T-helper 1 cell treated with Interleukin-12 subunit alpha and Interleukin-12 subunit beta and Interleukin-4 antibody, amounts not matched to agents 30 ng/mL and 1 ng/mL, for 36 hours (primary cell): ENCODE measurements around the gene ITCH. TPM values are rescaled to one million over a fixed set of nuclear protein-coding genes. Genes with fewer than 3 reads are reported as not detected.
"Not testable (repeated sequence)": the region's sequence is repeated elsewhere in the genome, so short reads cannot be mapped to it uniquely, and the experiment has no call there.

Experiments used
- intact Hi-C: fragments of 100-400 bp; cut with micrococcal nuclease; formaldehyde crosslinking; loops from one replicate; pipeline ENCODE4 v1.15.1; 2024
- total RNA-seq: library from RNA; stranded (reverse); gene quantifications from 2 replicates; pipeline ENCODE4 v1.2.3, GENCODE V29; 2022

The ITCH gene
- total RNA-seq: 64.7 and 70.6 TPM in 2 replicates

DNA sequence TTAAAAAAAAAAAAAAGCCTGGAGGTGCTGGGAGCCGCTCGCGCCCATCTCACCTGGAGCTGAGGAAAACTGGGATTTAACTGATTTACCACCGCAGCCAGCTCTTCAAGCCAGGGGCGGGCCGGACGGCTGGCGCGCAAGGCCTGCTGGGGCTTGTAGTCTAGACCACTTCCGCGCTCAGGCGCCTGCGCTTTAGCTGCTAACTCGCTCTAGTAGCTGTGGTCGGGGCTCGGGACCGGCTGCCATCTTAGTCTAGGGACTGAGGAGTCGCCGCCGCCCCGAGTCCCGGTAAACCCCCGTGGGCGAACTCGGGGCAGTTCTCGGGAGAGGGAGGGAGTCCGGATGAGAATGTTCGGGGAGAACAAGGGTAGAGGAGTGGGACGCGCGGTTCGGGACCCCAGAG is at the start of gene ITCH:
Gene ITCH, plus strand, starts transcription at position 212 of the 403 bp plus-strand sequence. CDS start 30,539 bp downstream, outside the sequence.
- intact Hi-C loops: loop anchor here (1.0 to 10.0 kb wide), 16 partner anchors 42 to 962 kb away; partner anchors contain the start of genes ACSS2, AHCY, CDK5RAP1 and CHMP4B

DNA sequence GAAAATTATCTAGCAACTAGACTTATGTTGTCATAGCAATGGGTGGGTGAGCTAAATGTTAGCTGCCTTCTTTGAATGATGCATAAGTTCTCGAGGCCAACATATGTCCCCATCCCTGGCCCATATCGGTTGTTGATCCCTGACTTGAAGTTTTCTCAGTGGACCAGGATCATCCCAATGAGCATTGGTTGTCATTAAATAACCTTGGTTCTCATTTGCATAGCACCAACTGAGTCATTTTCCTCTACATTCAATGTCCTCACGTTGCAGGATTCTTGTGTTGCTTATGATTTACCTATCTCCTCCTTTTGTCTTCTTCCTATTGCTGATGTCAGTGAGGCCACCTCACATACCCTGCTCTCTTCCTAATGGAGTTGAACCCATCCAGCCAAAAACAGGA is 47.8 kb upstream of the ITCH start:
- intact Hi-C loops: no loop called here

DNA sequence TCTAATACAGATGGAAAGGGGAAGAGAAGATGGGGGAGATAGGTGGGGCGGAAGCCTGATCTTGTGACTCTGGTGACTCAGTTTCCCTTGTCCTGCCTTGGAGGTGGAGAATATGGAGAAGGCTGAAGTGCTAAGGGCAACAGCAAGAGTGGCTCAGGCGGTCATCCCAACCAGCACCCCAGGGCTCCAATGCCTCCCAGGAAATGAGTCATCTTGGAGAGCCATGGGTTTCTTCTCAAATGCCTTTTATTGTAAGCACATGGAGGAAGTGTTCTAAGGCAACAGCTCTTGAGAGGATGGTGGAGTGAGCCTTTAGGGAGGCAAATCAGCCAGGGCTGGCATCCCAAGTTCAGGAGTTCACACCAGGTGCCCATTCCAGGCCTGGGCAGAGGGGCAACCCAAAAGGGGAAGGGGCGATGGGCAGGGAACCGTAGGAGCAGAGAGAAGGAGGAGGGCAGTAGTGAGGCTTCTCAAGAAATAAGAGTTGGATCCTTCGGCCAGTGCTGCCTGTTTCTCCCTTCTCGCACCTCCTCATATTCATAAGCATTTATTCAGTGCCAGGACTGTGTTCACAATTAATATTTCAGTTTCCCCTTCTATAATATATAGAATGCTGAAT is 46.8 kb upstream of the ITCH start:
- intact Hi-C loops: no loop called here

DNA sequence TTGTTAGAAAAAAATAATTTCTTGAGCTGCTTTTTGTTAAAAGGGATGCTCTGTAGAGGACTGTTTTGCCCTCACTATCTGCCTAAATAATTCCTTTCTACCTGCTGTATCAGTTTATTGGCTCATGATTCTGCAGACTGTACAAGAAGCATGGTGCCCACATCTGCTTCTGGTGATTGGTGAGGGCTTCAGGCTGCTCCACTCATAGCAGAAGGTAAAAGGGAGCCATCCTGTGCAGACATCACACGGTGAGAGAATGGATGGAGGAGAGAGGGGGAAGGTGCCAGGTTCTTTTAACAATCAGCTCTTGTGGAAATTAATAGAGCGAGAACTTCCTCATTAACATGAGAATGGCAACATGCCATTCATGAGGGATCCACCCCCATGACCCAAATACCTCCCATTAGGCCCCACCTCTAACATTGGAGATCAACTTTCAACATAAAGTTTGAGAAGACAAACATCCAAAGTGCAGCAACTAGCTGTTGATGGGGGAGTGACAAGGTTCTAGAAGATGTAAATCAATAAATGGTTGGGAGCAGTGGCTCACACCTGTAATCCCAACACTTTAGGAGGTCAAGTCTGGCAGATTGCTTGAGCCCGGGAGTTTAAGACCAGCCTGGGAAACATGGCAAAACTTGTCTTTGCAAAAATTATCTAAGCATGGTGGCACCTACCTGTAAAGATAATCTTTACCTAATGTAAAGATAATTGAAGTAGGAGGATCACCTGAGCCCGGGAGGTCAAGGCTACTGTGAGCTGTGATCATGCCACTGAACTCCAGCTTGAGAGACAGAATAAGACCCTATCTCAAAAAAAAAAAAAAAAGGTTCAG is 44.2 kb upstream of the ITCH start:
- intact Hi-C loops: no loop called here

DNA sequence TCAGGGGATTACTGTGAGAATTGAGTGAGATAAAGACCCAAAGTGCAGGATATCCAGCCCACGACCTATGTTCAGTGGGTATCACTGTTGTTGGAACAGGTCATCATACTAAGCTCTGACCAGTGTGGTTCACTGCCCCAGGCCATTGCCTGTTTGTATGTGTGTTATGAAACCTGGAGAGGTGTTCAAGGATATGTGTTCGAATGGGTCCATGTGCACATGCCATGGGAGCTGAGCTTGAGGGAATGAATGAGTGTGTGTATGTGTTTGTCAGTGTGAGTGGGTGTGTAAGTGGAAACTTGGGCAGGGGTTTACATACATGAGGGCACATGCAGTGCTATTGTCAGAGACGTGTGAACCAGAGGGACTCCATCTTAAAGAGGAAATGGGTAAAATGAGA is 42.2 kb upstream of the ITCH start:
- intact Hi-C loops: no loop called here

DNA sequence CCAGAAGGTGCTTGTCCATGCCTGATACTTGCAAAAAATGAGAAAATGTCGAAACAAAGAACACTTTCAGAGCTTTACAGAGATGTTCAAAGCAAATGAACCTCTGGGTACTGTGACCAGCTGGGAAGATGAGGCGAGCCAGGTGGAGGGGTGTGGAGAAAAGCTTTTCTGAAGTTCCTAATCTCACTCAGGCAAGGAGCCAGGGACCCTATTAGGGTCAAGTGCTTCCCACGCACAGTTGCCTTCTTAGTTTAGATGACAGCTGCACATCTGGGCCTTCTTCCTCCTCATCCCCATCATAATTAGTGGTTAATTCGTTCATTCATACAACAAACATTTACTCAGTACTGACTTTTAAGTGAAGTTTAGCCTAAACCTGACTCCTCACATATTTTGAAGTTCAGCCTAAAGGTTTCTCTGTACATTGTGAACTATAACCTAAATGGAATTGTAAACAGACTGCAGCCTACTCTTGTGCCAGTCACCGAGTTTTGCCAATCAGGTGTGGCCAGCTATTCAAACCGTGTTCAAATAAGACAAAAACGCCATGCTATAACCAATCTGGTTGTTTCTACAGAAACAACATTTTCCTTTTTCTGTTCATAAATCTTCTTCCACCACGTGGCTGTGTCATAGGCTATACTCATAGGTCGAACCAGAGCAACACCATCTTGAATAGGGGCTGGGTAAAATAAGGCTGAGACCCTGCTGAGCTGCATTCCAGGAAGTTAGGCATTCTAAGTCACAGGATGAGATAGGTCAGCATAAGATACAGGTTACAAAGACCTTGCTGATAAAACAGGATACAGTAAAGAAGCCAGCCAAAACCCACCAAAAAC is 40.6 kb upstream of the ITCH start:
- intact Hi-C loops: no loop called here

DNA sequence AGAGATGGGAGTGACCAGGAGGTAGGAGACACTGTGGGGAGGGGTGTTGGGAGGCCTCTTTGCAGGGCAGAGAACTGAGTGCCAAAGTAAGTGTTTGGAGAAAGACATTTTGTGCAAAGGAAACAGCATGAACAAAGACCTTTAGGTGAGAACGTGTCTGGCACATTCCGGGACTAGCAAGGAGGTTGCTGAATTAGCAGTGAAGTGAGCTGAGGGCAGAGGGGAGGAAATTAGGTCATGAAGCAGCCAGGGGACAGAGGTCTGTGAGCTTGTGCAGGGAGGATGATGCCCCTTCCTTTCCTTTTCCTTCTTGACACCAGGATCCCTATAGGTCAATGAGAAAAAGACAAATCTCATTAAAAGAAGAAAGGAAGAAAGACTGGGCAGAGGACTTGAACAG is 38.5 kb upstream of the ITCH start:
- intact Hi-C loops: no loop called here

DNA sequence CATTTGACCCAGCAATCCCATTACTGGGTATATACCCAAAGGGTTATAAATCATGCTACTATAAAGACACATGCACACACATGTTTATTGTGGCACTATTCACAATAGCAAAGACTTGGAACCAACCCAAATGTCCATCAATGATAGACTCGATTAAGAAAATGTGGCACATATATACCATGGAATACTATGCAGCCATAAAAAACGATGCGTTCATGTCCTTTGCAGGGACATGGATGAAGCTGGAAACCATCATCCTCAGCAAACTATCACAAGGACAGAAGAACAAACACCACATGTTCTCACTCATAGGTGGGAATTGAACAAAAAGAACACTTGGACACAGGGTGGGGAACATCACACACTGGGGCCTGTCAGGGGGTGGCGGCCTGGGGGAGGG is 34.9 kb upstream of the ITCH start:
- intact Hi-C loops: not testable (repeated sequence)

DNA sequence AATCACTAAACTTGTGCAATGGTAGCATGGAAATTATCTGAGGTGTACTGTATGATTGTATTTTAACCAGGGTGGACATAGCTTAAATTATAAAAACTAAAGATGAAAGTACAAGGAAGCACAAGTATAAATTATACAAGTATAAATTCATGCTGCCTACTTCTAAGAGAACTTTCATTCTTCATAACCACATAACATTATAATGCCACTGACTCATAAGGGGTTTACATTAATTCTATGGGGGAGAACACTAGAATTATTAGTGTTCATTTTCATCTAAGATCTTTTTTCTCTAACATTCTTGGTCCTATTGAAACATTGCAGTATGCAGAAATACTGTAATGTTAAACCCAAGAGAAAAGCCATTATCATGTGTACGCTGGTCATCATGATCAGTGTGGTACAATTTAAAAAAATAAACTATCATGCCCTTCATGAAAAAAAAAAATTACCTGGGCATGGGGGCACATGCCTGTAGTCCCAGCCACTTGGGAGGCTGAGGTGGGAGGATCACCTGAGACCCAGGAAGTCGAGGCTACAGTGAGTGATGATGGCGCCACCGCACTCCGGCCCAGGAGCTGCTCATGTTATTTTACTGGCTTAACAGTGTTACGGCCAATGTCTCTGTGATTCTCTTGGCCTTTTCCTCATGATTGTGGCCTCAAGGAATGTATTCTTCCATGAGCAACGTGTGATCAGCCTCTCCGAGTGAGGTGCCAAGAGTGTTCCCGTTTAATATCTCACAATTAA is 34.0 kb upstream of the ITCH start:
- intact Hi-C loops: no loop called here

DNA sequence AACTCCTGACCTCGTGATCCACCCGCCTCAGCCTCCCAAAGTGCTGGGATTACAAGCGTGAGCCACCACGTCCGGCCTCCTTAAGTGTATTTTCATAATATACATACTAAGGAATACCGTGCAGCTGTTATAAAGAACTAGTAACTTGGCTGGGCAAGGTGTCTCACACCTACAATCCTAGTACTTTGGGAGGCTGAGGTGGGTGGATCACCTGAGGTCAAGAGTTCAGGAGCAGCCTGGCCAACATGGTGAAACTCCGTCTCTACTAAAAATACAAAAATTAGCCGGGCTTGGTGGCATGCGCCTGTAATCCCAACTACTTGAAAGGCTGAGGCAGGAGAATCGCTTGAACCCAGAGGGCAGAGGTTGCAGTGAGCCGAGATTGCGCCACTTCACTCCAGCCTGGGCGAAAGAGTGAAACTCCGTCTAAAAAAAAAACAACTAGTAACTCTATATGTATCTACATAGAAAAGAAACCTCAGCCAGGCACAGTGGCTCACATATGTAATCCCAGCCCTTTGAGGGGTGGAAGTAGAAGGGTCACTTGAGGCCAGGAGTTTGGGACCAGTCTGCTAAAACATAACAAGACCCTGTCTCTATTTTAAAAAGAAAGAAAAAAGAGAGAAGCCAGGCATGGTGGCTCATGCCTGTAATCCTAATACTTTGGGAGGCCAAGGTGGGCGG is 32.1 kb upstream of the ITCH start:
- intact Hi-C loops: not testable (repeated sequence)

DNA sequence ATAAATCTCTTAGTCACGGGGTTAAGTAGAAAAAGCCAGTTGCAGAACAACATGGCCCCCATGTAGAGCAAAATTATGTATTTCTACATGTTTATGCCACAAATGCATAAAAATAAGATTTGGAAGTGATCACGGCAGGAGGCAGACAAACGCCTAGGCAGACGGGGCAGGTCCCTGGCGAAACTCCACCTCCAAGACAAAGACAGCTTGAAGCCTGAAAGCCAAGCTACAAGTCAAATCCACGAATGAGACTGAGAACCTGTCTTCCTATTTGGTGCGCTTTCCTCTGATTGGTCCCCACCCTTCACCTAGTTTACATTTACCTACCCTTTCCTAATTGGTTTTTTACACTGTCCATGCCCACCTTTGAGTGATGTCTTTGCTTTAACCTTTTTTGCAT is 31.2 kb upstream of the ITCH start:
- intact Hi-C loops: no loop called here

DNA sequence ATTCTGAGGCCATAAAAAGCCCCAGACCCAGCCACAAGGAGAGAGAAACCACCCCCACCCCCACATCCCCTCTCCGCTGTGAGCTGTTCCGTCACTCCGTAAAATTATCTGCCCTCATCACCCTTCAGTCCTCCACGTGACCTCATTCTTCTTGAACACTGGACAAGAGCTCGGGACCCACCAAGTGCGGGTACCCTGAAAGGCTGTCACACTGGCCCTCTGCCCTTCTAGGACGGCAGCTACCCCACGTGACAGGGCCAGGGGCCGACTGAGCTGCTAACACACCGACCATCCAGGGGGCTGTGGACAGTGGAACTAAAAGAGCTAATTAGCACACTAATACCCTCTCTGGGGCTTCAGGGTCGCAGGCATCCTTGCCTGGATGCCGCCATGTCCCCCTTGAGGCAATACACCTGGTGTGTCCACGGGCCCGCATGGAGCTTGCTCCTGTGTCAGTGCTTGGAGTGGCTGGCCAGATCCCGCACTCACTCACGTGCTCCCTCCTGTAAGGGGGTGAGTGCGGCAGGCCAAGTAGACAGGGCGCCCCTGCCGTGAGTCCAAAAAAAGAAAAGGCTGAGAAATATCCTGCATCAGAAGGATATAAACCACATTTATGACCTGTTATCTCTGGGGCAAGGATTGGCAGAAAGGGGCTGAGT is 30.7 kb upstream of the ITCH start:
- intact Hi-C loops: no loop called here

DNA sequence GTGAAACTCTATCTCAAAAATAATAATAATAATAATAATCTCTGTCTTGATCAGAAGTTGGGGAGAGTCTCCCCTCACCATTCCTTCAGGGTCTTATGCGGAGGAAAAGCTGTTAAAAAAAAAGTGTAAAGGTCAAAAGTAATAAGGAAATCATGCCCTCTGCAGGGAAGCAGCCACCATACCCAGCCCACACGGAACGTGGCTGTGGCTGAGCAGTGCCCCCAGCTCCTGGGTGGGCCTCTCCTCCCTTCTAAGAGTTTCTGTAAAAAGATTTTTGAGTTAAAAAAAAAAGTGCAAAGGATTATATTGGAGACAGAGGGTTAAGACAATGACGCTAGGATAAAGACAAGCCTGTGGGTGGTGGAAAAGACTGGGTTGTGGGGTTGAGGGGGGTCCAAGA is 29.3 kb upstream of the ITCH start:
- intact Hi-C loops: no loop called here

DNA sequence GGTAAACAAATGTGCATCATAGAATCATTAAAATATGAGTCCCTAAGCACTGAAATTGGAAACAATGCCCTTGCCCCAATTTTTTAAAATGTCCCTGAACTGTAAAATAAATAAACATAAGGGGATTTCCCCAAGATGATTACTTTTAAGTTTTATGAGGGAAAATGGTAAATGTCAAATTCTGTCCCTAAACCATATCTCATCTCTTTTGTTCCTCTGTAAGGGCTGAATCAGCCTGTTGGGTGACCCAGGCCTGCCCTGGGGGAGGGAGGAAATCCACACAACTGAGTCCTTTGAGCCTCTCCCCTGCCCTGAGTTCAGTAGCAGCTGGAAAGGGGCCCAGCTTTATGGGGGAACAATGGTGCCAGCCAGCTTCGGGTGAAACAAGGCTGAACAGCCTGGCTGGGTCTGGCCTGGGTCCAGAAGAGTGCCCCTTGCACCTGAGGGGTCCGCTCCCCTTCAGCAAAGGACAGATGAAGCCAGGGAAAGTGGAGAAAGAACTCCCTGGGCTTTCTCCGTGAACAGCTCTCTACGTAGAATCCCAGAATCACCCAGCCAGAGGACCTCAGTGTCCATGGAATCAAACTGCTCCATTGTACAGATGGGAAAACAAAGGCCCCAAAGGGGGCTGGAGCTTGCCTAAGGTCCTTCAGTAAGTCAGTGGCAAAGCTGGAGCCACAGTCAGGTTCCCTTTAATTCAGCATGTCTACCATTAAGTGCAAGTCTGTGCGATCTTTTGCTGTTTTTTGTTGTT is 28.2 kb upstream of the ITCH start:
- intact Hi-C loops: no loop called here

DNA sequence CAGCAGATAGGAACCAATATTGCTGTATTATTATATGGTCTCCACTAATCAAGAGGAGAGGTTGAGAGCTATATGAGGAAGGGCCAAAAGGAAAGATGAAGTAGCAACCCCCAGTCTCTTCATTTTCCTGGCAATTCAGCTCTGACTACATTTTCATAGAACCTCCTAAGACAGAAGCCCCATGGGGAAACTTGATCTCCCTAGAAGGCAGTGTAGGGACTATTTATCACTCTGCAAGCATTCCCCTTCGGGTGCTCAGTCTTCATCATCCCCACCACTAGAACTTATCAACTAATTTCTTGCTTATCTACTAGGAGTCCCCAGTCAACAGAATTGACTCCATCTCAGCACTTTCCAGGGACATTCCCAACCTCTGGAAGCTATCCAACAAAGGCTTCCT is 25.5 kb upstream of the ITCH start:
- intact Hi-C loops: no loop called here

DNA sequence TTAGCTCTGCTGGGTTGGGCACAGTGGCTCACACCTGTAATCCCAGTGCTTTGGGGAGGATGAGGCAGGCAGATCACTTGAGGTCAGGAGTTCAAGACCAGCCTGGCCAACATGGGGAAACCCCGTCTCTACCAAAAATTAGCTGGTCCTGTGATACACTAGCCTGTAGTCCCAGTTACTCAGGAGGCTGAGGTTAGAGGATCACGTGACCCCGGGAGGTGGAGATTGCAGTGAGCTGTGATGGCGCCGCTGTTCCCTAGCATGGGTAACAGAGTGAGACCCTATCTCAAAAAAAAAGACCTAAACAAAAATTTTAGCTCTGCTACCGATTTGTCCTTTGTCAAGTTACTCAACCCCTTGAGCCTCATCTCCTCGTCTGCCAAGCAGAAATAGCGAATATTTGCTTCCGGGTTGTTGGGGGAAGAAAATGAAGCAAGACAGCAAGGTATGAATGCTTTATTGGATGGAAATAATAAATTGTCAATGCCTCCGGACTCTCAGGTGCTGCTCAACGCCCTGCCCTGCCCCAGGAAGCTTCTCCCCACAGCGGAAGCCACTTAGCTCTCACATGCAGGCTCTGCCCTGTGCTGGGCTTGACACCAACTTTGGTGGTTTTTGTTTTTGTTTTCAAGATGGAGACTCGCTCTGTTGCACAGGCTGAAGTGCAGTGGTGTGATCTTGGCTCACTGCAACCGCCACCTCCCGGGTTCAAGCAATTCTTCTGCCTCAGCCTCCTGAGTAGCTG is 24.9 kb upstream of the ITCH start:
- intact Hi-C loops: no loop called here

DNA sequence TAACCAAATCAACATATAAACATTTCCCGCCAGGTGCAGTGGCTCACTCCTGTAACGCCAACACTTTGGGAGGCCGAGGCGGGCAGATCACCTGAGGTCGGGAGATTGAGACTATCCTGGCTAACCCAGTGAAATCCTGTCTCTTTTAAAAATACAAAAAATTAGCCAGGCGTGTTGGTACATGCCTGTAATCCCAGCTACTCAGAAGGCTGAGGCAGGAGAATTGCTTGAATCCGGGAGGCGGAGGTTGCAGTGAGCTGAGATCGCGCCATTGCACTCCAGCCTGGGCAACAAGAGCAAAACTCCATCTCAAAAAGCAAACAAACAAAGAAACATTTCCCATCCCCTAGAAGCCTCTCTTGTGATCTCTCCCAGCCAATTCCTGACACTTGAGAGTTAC is 22.3 kb upstream of the ITCH start:
- intact Hi-C loops: not testable (repeated sequence)

DNA sequence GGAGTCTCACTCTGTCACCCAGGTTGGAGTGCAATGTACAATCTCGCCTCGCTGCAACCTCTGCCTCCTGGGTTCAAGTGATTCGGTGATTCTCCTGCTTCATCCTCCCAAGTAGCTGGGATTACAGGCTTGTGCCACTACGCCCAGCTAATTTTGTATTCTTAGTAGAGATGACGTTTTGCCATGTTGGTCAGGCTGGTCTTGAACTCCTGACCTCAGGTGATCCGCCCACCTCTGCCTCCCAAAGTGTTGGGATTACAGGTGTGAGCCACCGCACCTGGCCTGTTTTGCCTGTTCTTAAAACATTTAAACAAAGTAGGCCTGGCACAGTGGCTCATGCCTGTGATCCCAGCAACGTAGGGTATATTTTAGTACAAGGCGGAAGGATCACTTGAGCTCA is 21.9 kb upstream of the ITCH start:
- intact Hi-C loops: not testable (repeated sequence)
